Thyroid gland (tissue), 4 donors: ENCODE results near the gene PHF13.

Experiments
- CTCF ChIP-seq, 6 experiments: fragments of 200-600 bp in 3 of 6; fragments of 450-650 bp in 3 of 6; sonication (generic) in 3 of 6; IDR thresholded peaks; one replicate each; pipeline ENCODE4 v1.5.1; 2016 to 2019; ENCODE audit warnings: antibody characterized with exemption in 6 of 6, mild to moderate bottlenecking in 2 of 6, inconsistent platforms in 1 of 6, moderate library complexity in 1 of 6
- POLR2A ChIP-seq, 2 donors: fragments of 450-650 bp; IDR thresholded peaks; one replicate each; pipeline ENCODE4 v1.6.1; 2017; ENCODE audit warnings: antibody characterized with exemption in 2 of 2, mild to moderate bottlenecking in 2 of 2, moderate library complexity in 1 of 2

GRCh38 chr1:6579374-6580118 is 34.0 kb upstream of the PHF13 start, which contains the start of gene ZBTB48:
- TF ChIP-seq POLR2A (IDR thresholded peaks at IDR 0.05) (peak; percentile 84 to 97), CTCF (IDR thresholded peaks at IDR 0.05) (no peak)
